SK-N-SH treated with all-trans-retinoic acid at 6 μM for 48 hours (cell line): Measurements from ENCODE around the gene TRAF7.

ENCODE experiments used
- ATAC-seq: fragments of 200-7000 bp; cut with Tn5 transposase; 3 replicates; pipeline ENCODE4 v1.9.1; 2020; ENCODE audit warnings: mild to moderate bottlenecking, moderate library complexity
- ARNTL ChIP-seq: fragments of 450-650 bp; formaldehyde crosslinking; IDR thresholded peaks from 2 replicates; pipeline ENCODE4 v1.5.0; 2020; ENCODE audit warnings: low read depth, mild to moderate bottlenecking, moderate library complexity, borderline replicate concordance
- BACH2 ChIP-seq: fragments of 250-450 bp; sonication (Bioruptor Pico); IDR thresholded peaks from 2 replicates; pipeline ENCODE4 v1.9.0; 2021; ENCODE audit warnings: mild to moderate bottlenecking, borderline replicate concordance
- CREB5 ChIP-seq: fragments of 250-450 bp; sonication (Bioruptor Pico); IDR thresholded peaks from 2 replicates; pipeline ENCODE4 v1.5.1; 2020; ENCODE audit warnings: low read depth, mild to moderate bottlenecking, moderate library complexity
- CSDC2 ChIP-seq: fragments of 250-450 bp; sonication (Bioruptor Pico); IDR thresholded peaks from 2 replicates; pipeline ENCODE4 v1.5.0; 2020; ENCODE audit warnings: mild to moderate bottlenecking, moderate library complexity
- CSRNP3 ChIP-seq: fragments of 250-450 bp; sonication (Bioruptor Pico); IDR thresholded peaks from 2 replicates; pipeline ENCODE4 v1.5.1; 2021; ENCODE audit warnings: mild to moderate bottlenecking, moderate library complexity
- ESRRG ChIP-seq: fragments of 250-450 bp; sonication (Bioruptor Pico); IDR thresholded peaks from 2 replicates; pipeline ENCODE4 v1.6.1; 2021; ENCODE audit warnings: mild to moderate bottlenecking
- GLIS3 ChIP-seq: fragments of 250-450 bp; sonication (Bioruptor Pico); IDR thresholded peaks from 2 replicates; pipeline ENCODE4 v1.5.0; 2020; ENCODE audit warnings: mild to moderate bottlenecking, moderate library complexity
- OSR1 ChIP-seq: fragments of 250-450 bp; sonication (Bioruptor Pico); IDR thresholded peaks from 2 replicates; pipeline ENCODE4 v1.8.0; 2022; ENCODE audit warnings: moderate library complexity, mild to moderate bottlenecking, inconsistent platforms
- POU6F1 ChIP-seq: fragments of 250-450 bp; sonication (Bioruptor Pico); IDR thresholded peaks from 2 replicates; pipeline ENCODE4 v1.8.0; 2021; ENCODE audit warnings: low read depth, mild to moderate bottlenecking, moderate library complexity, borderline replicate concordance
- PPARA ChIP-seq: fragments of 250-450 bp; sonication (Bioruptor Pico); IDR thresholded peaks from 2 replicates; pipeline ENCODE4 v1.5.0; 2020; ENCODE audit warnings: mild to moderate bottlenecking, borderline replicate concordance
- RARB ChIP-seq: fragments of 250-450 bp; sonication (Bioruptor Pico); IDR thresholded peaks from 2 replicates; pipeline ENCODE4 v1.8.0; 2021; ENCODE audit warnings: mild to moderate bottlenecking, moderate library complexity
- SNAI2 ChIP-seq: fragments of 250-450 bp; sonication (Bioruptor Pico); IDR thresholded peaks from 2 replicates; pipeline ENCODE4 v1.5.0; 2020; ENCODE audit warnings: mild to moderate bottlenecking, moderate library complexity
- TCF4 ChIP-seq: fragments of 250-450 bp; sonication (Bioruptor Pico); IDR thresholded peaks from 2 replicates; pipeline ENCODE4 v1.8.0; 2021; ENCODE audit warnings: mild to moderate bottlenecking, moderate library complexity, borderline replicate concordance
- TOX ChIP-seq: fragments of 250-450 bp; sonication (Bioruptor Pico); IDR thresholded peaks from 2 replicates; pipeline ENCODE4 v1.8.0; 2021; ENCODE audit warnings: mild to moderate bottlenecking, moderate library complexity, borderline replicate concordance
- ZC3H10 ChIP-seq: fragments of 250-450 bp; sonication (Bioruptor Pico); IDR thresholded peaks from 2 replicates; pipeline ENCODE4 v1.5.1; 2021; ENCODE audit warnings: mild to moderate bottlenecking, moderate library complexity
- ZFP30 ChIP-seq: fragments of 450-650 bp; formaldehyde crosslinking; IDR thresholded peaks from 2 replicates; pipeline ENCODE4 v1.5.0; 2022; ENCODE audit warnings: mild to moderate bottlenecking, moderate library complexity
- ZNF565 ChIP-seq: fragments of 450-650 bp; formaldehyde crosslinking; conservative IDR thresholded peaks from 2 replicates; pipeline ENCODE4 v1.5.0; 2020; ENCODE audit warnings: low read depth, mild to moderate bottlenecking, moderate library complexity
- ZNF70 ChIP-seq: fragments of 450-650 bp; formaldehyde crosslinking; IDR thresholded peaks from 2 replicates; pipeline ENCODE4 v1.5.0; 2020; ENCODE audit warnings: mild to moderate bottlenecking, moderate library complexity
- TF ChIP-seq, protein P1 (sequence below): fragments of 250-450 bp; sonication (Bioruptor Pico); IDR thresholded peaks from 2 replicates; pipeline ENCODE4 v1.8.0; 2020; ENCODE audit warnings: mild to moderate bottlenecking, moderate library complexity, borderline replicate concordance
- TF ChIP-seq, protein P2 (sequence below): fragments of 250-450 bp; sonication (Bioruptor Pico); IDR thresholded peaks from 2 replicates; pipeline ENCODE4 v1.5.0; 2020; ENCODE audit warnings: mild to moderate bottlenecking, moderate library complexity

Gene TRAF7

DNA sequence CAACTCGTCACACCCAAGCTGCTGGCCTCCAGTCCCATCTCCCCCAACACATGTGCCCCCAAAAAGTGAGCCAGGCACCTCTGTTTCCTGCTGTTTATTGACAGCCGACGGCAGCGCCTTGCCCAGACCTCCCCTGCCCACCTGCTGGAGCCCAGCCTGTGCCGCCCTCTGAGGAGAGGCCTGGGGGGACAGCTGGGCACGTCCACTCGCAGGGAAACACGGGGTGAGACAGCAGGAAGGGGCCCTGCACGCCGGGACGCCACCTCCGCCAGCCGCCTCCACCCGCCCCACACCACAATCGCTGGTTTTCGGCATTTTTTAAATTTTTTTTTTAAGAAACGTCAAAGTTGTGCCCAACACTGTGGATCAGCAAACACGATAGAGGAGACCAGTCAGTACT lies 21.5 kb downstream of the TRAF7 start:
- TF ChIP-seq CSRNP3 (CRISPR knock-in tag) (no peak), TCF4 (no peak), ZNF565 (CRISPR knock-in tag) (no peak), PPARA (CRISPR knock-in tag) (no peak), TOX (no peak), GLIS3 (no peak), ZC3H10 (CRISPR knock-in tag) (no peak), ESRRG (CRISPR knock-in tag) (no peak), SNAI2 (CRISPR knock-in tag) (no peak), RARB (CRISPR knock-in tag) (no peak), POU6F1 (CRISPR knock-in tag) (no peak)
- TF ChIP-seq, protein P1, sequence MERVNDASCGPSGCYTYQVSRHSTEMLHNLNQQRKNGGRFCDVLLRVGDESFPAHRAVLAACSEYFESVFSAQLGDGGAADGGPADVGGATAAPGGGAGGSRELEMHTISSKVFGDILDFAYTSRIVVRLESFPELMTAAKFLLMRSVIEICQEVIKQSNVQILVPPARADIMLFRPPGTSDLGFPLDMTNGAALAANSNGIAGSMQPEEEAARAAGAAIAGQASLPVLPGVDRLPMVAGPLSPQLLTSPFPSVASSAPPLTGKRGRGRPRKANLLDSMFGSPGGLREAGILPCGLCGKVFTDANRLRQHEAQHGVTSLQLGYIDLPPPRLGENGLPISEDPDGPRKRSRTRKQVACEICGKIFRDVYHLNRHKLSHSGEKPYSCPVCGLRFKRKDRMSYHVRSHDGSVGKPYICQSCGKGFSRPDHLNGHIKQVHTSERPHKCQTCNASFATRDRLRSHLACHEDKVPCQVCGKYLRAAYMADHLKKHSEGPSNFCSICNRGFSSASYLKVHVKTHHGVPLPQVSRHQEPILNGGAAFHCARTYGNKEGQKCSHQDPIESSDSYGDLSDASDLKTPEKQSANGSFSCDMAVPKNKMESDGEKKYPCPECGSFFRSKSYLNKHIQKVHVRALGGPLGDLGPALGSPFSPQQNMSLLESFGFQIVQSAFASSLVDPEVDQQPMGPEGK (CRISPR knock-in tag) = no peak
- ATAC-seq = no peak

GRCh38 chr16:2177561-2177960 lies 22.0 kb downstream of the TRAF7 start:
- ATAC-seq = no peak
- TF ChIP-seq GLIS3 (no peak), ZFP30 (CRISPR knock-in tag) (no peak), PPARA (CRISPR knock-in tag) (no peak), TCF4 (no peak), BACH2 (CRISPR knock-in tag) (no peak)
- TF ChIP-seq, all 23 proteins: peak for 0

DNA sequence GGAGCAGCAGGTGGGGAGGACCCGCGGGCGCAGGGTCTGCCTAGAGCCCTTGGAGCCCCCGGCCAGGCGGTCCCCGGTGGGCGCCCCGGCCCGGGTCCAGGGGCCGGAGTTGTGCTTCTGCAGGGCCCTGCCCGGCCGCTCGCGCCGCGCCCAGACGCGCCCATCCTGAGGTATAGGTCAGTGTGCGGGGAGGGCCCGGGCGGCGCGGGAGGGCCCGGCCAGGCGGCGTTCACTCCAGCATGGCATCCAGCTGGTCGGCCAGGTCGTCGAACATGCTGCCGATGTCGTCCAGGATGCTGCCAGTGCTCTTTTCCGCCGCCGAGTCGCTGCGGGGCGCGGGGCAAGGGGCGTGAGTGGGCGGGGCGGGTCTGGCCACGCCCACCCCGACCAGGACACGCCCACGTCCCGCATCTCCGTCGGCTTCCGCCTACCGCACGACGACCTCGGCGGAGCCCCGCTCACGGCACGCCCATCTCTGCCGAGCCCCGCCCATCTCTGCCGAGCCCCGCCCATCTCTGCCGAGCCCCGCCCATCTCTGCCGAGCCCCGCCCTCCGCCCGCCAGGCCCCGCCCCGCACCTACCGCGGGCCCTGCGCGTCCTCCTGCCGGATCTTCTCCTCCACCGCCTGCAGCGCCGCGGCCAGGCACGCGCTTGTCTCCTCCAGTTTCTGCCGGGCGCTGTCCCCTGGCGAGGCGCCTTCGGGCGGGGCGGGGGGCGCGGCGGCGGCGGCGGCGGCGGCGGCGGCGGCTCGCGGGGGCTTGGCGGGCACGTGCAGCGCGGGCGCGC lies 22.9 kb downstream of the TRAF7 start:
- no peak for ATAC-seq
- TF ChIP-seq CREB5 (CRISPR knock-in tag) (no peak), TCF4 (no peak), ZFP30 (CRISPR knock-in tag) (no peak), POU6F1 (CRISPR knock-in tag) (no peak), OSR1 (CRISPR knock-in tag) (no peak), ARNTL (CRISPR knock-in tag) (no peak), GLIS3 (no peak), ZNF565 (CRISPR knock-in tag) (no peak), CSRNP3 (CRISPR knock-in tag) (no peak), CSDC2 (CRISPR knock-in tag) (no peak), ESRRG (CRISPR knock-in tag) (no peak), ZC3H10 (CRISPR knock-in tag) (no peak), ZNF70 (no peak), BACH2 (CRISPR knock-in tag) (no peak), PPARA (CRISPR knock-in tag) (no peak)
- TF ChIP-seq, protein P1 (CRISPR knock-in tag) = no peak
- TF ChIP-seq, protein P2, sequence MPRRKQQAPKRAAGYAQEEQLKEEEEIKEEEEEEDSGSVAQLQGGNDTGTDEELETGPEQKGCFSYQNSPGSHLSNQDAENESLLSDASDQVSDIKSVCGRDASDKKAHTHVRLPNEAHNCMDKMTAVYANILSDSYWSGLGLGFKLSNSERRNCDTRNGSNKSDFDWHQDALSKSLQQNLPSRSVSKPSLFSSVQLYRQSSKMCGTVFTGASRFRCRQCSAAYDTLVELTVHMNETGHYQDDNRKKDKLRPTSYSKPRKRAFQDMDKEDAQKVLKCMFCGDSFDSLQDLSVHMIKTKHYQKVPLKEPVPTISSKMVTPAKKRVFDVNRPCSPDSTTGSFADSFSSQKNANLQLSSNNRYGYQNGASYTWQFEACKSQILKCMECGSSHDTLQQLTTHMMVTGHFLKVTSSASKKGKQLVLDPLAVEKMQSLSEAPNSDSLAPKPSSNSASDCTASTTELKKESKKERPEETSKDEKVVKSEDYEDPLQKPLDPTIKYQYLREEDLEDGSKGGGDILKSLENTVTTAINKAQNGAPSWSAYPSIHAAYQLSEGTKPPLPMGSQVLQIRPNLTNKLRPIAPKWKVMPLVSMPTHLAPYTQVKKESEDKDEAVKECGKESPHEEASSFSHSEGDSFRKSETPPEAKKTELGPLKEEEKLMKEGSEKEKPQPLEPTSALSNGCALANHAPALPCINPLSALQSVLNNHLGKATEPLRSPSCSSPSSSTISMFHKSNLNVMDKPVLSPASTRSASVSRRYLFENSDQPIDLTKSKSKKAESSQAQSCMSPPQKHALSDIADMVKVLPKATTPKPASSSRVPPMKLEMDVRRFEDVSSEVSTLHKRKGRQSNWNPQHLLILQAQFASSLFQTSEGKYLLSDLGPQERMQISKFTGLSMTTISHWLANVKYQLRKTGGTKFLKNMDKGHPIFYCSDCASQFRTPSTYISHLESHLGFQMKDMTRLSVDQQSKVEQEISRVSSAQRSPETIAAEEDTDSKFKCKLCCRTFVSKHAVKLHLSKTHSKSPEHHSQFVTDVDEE (CRISPR knock-in tag) = no peak
